ENCODE results near the gene LIN9. TPM values are rescaled to one million over a fixed set of nuclear protein-coding genes. Genes with fewer than 3 reads are reported as not detected.

The LIN9 gene
- total and polyA plus RNA-seq, 10 of the 15 experiments (the other 5 are each of a cell fraction or from before 2014, with no cell fraction given), result 5.9 to 13.5 (median 8.3) TPM

GRCh38 chr1:226314055-226314454 lies 5.1 kb upstream of the LIN9 start (continued):
- no peak for TF ChIP-seq ZBTB4 (CRISPR knock-in tag; IDR thresholded peaks at IDR 0.05)
- TF ChIP-seq TBL1XR1 (IDR thresholded peaks at IDR 0.05; ENCODE audit: low read depth, low read length), result no peak
- TF ChIP-seq NRF1 (conservative IDR thresholded peaks at IDR 0.05; ENCODE audit: low read depth, low read length), result no peak
- TF ChIP-seq STAT3 (IDR thresholded peaks at IDR 0.05; ENCODE audit: low read depth, low read length), result no peak
- TF ChIP-seq BACH1 (IDR thresholded peaks at IDR 0.05; ENCODE audit: borderline replicate concordance), result no peak

- Histone ChIP-seq H3K4me3 (no peak overlapping the region), H3K9me3 (replicated peaks; ENCODE audit: control insufficient read depth, insufficient read depth, low read length) (no peaks in the 10 kb centered on the region), H3K4me2 (ENCODE audit: control insufficient read depth, insufficient read depth) (no peak overlapping the region), H3K9ac (ENCODE audit: control insufficient read depth, insufficient read depth, low read length) (no peak overlapping the region), H3K36me3 (ENCODE audit: control insufficient read depth in 2 of 2, insufficient read depth in 2 of 2, low read length in 1 of 2) (no peaks in the 10 kb centered on the region), H4K20me1 (ENCODE audit: control insufficient read depth, insufficient read depth) (no peaks in the 10 kb centered on the region), H3K27ac (ENCODE audit: control insufficient read depth, insufficient read depth) (no peak overlapping the region), H3K27me3 (replicated peaks in 1 of 2; ENCODE audit: control insufficient read depth in 2 of 2, insufficient read depth in 2 of 2, low read length in 1 of 2) (no peaks in the 10 kb centered on the region), H3K79me2 (ENCODE audit: control insufficient read depth, insufficient read depth, low read length) (peaks cover 16% of the 10 kb centered on the region), H2AFZ (ENCODE audit: control insufficient read depth, low read depth, low read length) (no peak overlapping the region), H3K4me1 (ENCODE audit: control insufficient read depth, insufficient read depth, low read length) (peaks cover 3% of the 10 kb centered on the region; the same call in 1 of the 2 replicates)
- DNase-seq (ENCODE audit: low read depth, low spot score), result no peak
- SMC1A ChIA-PET (ENCODE audit: uncharacterized antibody, unreplicated experiment), result no interaction called here
- POLR2A ChIA-PET, result interaction anchor here (1.1 kb wide), 1 partner anchor 21 kb away, joined by 3 read pairs; no protein-coding TSS in a partner anchor
- CTCF ChIA-PET, result no interaction called here
- TF ChIP-seq USF1 (IDR thresholded peaks at IDR 0.05; ENCODE audit: borderline replicate concordance, extremely low read length, insufficient read depth, low read depth, low read length), result no peak
- no peak for TF ChIP-seq SIX5 (IDR thresholded peaks at IDR 0.05; ENCODE audit: low read depth, low read length, severe bottlenecking)
- no peak for TF ChIP-seq STAT1 (conservative IDR thresholded peaks at IDR 0.05)
- TF ChIP-seq MLLT1 (IDR thresholded peaks at IDR 0.05), result no peak
- RAD21 ChIA-PET (ENCODE audit: unreplicated experiment), result no interaction called here
- BruUV-seq (replicated peaks), result no TSS peak
- ATAC-seq, result no peak
- intact Hi-C loops (cut with micrococcal nuclease; ENCODE audit: unreplicated experiment), result no loop called here
- 81% methylated on average over 2 of the region's 2 CpGs for WGBS (ENCODE audit: insufficient coverage, insufficient replicate concordance, low lambda C conversion rate, missing lambda C conversion rate)
- no peak for FAIRE-seq
- in situ Hi-C loops (cut with MboI), result no loop called here
Observed at GRCh38 chr1:226312065-226312464, 3.1 kb upstream of the LIN9 start.

All from GM12878 (cell line).